Stimulated activated CD4-positive, alpha-beta T cell treated with anti-CD3 and anti-CD28 coated beads, TNF-alpha, amount 100 ng/mL, for 1 hour (primary cell): ENCODE data around the gene NRCAM.

Source experiments
- DNase-seq, 3 donors: peaks; one replicate each; pipeline ENCODE4 v3.0.0-alpha.2; 2020; ENCODE audit warnings: low read depth in 3 of 3, low spot score in 1 of 3

NRCAM gene

GRCh38 chr7:108251700-108252099 lies 204.5 kb downstream of the NRCAM start:
- DNase-seq, result no peak

DNA sequence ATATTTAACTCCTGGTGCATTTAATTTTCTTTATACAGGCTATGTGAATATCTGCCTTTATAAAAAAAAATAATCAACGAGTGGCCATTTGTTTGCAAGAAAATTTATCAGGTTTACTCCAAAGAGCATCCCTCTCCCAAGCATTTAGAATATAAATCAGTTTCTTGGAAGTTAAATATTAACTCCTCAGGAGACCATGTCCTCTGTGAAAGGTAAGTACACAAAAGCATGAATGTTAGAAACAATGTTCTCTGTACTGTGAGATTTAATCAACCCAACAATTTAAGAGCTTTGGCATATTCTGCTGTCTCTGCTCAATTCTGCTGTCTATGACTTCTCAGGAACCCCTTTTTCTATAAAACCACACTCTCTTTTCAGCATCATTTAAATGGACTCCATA lies 206.8 kb downstream of the NRCAM start:
- no peak for DNase-seq

DNA sequence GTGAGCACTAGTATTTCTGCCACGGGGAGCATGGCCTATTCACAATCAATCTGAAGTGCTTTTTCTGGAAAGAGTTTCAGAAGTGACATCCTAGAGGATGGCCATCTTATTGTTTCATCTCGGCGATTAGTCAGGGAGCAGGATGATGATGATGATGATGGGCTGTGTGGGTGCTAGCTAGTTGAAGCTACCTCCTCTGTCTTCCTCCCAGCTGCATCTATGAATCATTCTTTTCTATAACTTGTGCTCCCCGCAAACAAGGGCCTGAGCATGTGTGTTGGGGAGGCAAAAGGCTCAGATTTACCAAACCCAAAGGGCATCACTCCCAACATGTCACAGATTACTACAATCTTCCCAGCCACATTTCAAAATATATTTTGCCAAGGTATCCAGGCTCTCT lies 207.4 kb downstream of the NRCAM start:
- DNase-seq, result no peak

- DNase-seq, result no peak
These were observed 207.8 kb downstream of the NRCAM start for GRCh38 chr7:108248418-108248817.

DNA sequence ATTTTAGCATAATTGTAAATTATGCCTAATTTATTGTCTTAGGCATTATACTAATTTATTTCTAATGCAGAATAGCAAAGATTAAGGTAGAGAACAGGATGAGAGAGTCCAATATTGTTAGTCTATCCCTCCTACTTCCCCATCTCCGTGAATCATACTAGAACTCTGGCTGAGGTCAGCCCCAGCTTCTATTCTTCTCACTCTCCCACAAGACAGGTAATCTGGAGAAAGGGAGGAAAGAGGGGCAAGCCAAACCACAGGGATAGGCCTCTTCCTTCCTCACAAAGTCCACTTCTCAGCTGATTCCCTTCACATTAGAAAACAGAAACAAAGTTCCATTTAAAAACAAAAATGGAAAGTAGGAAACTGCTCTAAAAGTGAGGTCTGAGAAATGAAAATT lies 208.6 kb downstream of the NRCAM start:
- DNase-seq, result no peak

DNA sequence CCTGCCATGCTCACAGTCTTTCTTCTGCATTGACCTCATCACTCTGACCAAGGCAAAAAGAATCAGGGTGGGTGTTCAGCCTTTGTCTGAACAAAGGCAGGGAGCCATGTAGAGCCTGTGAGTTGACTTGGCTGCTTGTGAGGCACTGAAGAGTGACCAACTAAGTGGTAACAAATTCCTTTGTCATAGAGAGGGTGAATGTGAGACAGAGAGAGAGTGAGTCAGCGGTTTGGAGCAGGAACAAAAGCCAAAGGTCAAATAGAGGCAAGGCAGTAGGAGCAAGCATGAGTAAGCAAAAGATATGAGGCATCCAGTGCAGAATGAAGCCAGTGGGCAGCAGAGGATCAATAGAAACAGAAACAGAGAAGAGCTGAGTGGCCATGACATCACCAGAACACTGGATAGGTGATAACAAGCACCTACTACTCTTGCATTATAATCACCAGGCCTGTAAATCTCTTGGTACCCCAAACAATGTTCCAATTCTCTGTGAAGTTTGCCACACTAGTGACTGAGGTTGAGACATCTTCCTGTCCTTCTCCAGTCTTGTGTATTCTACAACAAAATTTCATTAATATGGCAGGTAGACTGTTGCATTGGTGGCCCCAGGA lies 209.9 kb downstream of the NRCAM start:
- no peak for DNase-seq

GRCh38 chr7:108245523-108246226 lies 210.6 kb downstream of the NRCAM start:
- DNase-seq, result no peak

DNA sequence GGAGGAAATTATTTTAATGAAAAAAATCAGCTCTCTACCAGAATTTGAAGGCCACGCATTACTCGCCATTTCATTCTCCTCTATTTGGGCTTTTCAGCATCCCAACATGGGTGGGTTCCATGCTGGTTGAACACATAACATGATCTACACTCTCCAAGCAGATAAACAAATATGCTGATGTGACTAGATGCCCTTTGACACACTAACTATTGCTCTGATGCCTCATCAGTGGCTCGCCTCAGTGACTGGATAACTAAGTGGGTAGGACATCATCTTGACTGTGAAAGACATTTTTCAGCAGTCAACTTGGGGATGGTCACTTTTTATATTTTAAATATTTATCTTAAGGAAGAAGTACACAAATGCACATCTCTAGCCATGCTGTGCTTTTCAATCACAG lies 212.1 kb downstream of the NRCAM start:
- DNase-seq, result no peak

- no peak for DNase-seq
These were observed 216.6 kb downstream of the NRCAM start for GRCh38 chr7:108239501-108240225.

DNA sequence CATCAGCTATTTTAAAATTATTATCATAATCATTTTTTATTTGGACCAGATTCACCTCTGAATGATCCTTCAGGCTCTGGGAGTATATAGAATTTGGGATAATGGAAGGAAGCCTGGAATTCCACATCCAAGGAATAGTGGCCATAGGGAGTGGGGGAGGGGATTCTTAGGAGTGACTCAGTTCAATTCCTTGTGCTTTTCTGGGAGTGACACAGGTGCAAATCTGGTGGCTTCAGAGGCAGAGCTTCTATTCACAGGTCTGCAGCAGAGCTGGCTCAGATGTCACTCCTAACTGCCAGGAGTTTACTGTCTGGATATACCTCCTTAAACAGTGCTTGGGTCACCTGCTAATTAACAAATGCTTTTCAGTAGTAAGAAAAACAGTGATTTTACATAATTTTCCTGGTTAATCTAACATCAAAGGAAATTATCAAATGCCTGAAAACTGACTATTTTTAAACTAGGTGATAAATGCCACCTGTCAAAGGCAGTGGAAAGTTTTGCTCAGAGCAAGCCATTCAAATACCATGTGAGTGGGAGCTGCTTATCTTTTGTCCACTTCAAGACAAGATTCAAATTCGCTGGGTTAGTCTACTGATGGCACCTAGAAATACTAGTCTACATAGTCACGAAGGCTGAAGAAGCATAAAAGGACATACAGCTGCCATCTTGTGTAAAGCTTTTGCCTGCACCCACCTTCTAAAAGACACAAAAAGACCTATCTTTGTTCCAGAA lies 219.4 kb downstream of the NRCAM start:
- no peak for DNase-seq

DNA sequence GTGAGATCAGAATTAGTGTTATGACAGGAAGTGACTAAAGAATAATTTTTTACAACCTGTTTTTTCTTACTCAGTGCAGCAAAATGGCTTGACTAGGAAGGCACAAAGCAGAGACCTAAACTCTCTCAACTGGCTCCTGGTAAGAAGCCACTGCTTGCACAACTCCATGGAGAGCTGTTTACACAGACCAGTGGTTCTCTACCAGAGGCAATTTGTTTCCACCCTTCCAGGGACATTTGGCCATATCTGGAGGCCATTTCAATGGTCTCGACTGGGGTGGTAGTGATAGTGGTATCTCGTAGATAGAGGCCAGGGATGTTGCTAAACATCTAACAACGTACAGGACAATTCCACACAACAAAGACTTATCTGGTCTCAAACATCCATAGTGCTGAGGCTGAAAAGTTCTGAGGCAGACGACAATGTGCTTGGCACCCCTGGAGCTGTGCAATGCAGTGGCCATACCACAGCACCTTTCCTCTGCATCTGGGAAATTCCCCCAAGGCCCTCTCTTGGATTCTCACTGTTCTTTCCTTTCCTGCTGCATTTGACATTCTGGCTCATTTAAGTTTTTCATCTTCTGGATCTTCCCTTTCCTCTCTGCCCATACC lies 220.7 kb downstream of the NRCAM start:
- DNase-seq, result no peak

DNA sequence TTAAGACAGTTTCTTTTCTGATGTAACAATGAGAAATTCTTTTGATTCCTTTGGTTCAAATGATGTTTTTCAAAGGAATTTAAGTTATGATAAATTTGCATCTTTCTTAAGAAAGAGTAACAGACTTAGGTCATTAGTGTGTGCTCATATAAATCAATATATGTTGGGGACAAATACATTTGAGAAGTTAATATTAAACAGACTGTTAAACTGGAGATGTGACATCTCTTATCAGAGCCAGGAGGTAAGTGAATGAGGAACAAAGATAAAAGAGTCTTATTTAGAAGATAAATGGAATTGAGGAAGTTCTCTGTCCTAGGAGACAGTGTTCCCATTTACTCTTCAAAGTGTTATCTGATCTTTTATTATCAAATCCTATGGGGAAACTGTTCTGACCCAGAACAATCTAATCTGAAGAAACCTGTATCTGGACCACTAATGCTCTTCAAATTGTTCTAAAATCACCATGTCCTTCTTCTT lies 221.2 kb downstream of the NRCAM start:
- DNase-seq, result no peak

- no peak for DNase-seq
These were observed 222.0 kb downstream of the NRCAM start for GRCh38 chr7:108234281-108234680.

DNA sequence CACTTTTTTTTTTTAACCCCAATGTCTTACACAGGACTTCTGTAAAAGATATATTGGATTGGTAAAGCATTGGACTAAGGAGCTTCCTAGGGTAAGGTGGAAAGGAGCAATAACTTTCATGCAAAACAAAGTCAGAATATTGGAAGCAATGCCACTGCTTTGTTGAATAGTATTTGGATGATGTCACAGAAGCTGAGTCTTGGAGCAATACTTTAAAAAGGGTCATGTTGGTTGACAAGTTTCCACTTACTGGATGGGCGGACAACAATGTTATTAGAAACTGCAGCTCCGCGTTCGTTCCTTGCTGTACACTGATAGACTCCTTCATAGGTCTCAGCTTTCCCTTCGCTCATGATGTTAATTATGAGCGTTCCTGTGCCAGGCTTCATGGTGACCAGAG lies 224.2 kb downstream of the NRCAM start:
- DNase-seq, result no peak

DNA sequence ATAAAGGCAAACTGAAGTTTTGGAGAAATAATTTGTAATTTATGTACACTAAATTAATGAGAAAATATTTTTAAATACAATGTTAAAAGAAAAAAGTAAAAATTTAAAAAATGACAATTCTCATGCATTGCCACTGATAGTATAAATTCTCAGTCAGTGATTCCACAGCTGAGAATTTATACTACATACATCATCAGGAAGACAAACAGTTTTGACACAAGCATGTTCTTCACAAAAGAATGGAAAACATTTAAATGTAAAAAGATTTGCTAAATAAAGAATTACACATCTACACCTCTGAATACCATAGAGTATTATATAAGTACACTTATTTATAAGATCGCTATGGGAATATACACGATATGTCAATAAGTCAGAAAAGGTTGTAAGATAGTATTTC lies 225.0 kb downstream of the NRCAM start:
- no peak for DNase-seq

GRCh38 chr7:108227366-108227765 lies 228.9 kb downstream of the NRCAM start:
- no peak for DNase-seq

GRCh38 chr7:108226816-108227299 lies 229.4 kb downstream of the NRCAM start:
- no peak for DNase-seq

- no peak for DNase-seq
These were observed 230.6 kb downstream of the NRCAM start for GRCh38 chr7:108225531-108226181.

DNA sequence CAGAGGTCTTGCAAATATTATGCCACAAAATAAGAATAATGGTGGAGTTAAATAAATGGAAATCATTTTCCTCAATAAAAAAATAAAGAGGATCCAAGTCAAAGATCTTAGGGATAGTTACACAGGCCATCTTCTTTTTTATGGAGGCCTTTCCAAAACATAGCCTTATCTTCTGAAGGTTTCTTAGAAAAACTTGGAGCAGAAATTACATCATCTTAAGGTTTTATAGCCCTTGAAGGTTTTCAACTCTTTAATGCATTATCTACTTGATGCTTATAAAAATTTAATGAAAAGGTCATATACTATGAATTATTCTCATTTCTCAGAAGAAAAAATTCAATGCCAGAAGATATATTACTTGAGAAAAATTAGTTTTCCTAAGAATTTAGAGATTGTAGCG lies 231.8 kb downstream of the NRCAM start:
- no peak for DNase-seq

GRCh38 chr7:108222236-108222892 lies 233.9 kb downstream of the NRCAM start:
- no peak for DNase-seq
